ENCODE results near the gene RET.

GRCh38 chr10:43068471-43069210 lies 8.2 kb upstream of the RET start:
- no peak for TF ChIP-seq ZNF10 (tag by site-specific recombination; IDR thresholded peaks at IDR 0.05)
- TF ChIP-seq YY1 (tag by site-specific recombination; IDR thresholded peaks at IDR 0.05) = no peak
- no peak for TF ChIP-seq CTCF (tag by site-specific recombination; IDR thresholded peaks at IDR 0.05)
- no peak for TF ChIP-seq ZBTB11 (tag by site-specific recombination; conservative IDR thresholded peaks at IDR 0.05; ENCODE audit: low read depth)
- no peak for TF ChIP-seq ZNF621 (tag by site-specific recombination; IDR thresholded peaks at IDR 0.05)
- TF ChIP-seq ZNF660 (tag by site-specific recombination; IDR thresholded peaks at IDR 0.05) = no peak
- TF ChIP-seq HOXC10 (CRISPR knock-in tag; IDR thresholded peaks at IDR 0.05) = no peak
- TF ChIP-seq ZNF133 (tag by site-specific recombination; IDR thresholded peaks at IDR 0.05) = no peak
- TF ChIP-seq AEBP2 (tag by site-specific recombination; IDR thresholded peaks at IDR 0.05; ENCODE audit: borderline replicate concordance) = no peak

Data from HEK293 (cell line).